HepG2 (cell line): ENCODE data around the gene BPHL. TPM values are rescaled to one million over a fixed set of nuclear protein-coding genes. Genes with fewer than 3 reads are reported as not detected.

Experiments
- BCL6 ChIP-seq: IDR thresholded peaks from 2 replicates; pipeline ENCODE4 v1.6.1; 2016; ENCODE audit warnings: missing genetic modification reagents, missing compliant biosample characterization
- EEA1 ChIP-seq: sonication (generic); formaldehyde crosslinking; IDR thresholded peaks from 2 replicates; pipeline ENCODE4 v1.5.1; 2020; ENCODE audit warnings: mild to moderate bottlenecking, missing genetic modification reagents, borderline replicate concordance
- GTF3A ChIP-seq: sonication (generic); formaldehyde crosslinking; conservative IDR thresholded peaks from 2 replicates; pipeline ENCODE4 v1.4.0; 2020; ENCODE audit warnings: mild to moderate bottlenecking, missing genetic modification reagents
- HOXA3 ChIP-seq: sonication (generic); formaldehyde crosslinking; IDR thresholded peaks from 2 replicates; pipeline ENCODE4 v1.5.0; 2020; ENCODE audit warnings: missing genetic modification reagents
- MTF2 ChIP-seq: sonication (generic); formaldehyde crosslinking; IDR thresholded peaks from 2 replicates; pipeline ENCODE4 v1.5.0; 2020; ENCODE audit warnings: missing genetic modification reagents, borderline replicate concordance
- NFIC ChIP-seq: IDR thresholded peaks from 2 replicates; pipeline ENCODE4 v1.6.1; 2012; ENCODE audit warnings: mild to moderate bottlenecking, low read length, inconsistent platforms
- PTBP1 ChIP-seq: fragments of 200-400 bp; formaldehyde crosslinking; IDR thresholded peaks from 2 replicates; pipeline ENCODE4 v1.6.1; 2018; ENCODE audit warnings: low read length, low read depth; ENCODE audit not compliant: poor library complexity, severe bottlenecking
- SNRNP70 ChIP-seq: fragments of 200-400 bp; formaldehyde crosslinking; IDR thresholded peaks from 2 replicates; pipeline ENCODE4 v1.6.1; 2017; ENCODE audit warnings: mild to moderate bottlenecking, low read depth, low read length, moderate library complexity
- SOX6 ChIP-seq, 2 experiments: fragments of 450-650 bp in 1 of 2; sonication (generic) in 1 of 2; formaldehyde crosslinking in 1 of 2; IDR thresholded peaks; 2 replicates each; pipeline versions ENCODE4 v1.4.0 to v1.6.1; 2017 to 2020; ENCODE audit warnings: antibody characterized with exemption in 1 of 2, mild to moderate bottlenecking in 1 of 2, missing genetic modification reagents in 1 of 2
- TIGD3 ChIP-seq: sonication (generic); formaldehyde crosslinking; IDR thresholded peaks from 2 replicates; pipeline ENCODE4 v1.5.1; 2020; ENCODE audit warnings: mild to moderate bottlenecking, missing genetic modification reagents, borderline replicate concordance
- XBP1 ChIP-seq: sonication (generic); formaldehyde crosslinking; IDR thresholded peaks from 2 replicates; pipeline ENCODE4 v1.5.0; 2020; ENCODE audit warnings: missing genetic modification reagents
- ZNF274 ChIP-seq: sonication (generic); formaldehyde crosslinking; IDR thresholded peaks from 2 replicates; pipeline ENCODE4 v1.5.1; 2020; ENCODE audit warnings: mild to moderate bottlenecking, missing genetic modification reagents
- ZNF280B ChIP-seq: sonication (generic); formaldehyde crosslinking; IDR thresholded peaks from 2 replicates; pipeline ENCODE4 v1.5.0; 2020; ENCODE audit warnings: missing genetic modification reagents, mild to moderate bottlenecking, borderline replicate concordance
- ZNF468 ChIP-seq: sonication (generic); formaldehyde crosslinking; IDR thresholded peaks from 2 replicates; pipeline ENCODE4 v1.8.0; 2022; ENCODE audit warnings: mild to moderate bottlenecking, moderate library complexity, missing genetic modification reagents
- ZNF703 ChIP-seq: sonication (generic); formaldehyde crosslinking; IDR thresholded peaks from 2 replicates; pipeline ENCODE4 v1.5.1; 2020; ENCODE audit warnings: missing genetic modification reagents, mild to moderate bottlenecking, moderate library complexity, borderline replicate concordance
- polyA plus RNA-seq, 8 experiments: library from polyadenylated mRNA; depleted of rRNA in 3 of 8; stranded (reverse) in 7 of 8; unstranded in 1 of 8; fragments of >200 nt; fragmentation: Illumina TruSeq in 4 of 8; extraction: Trizol in 4 of 8; gene quantifications; 2 replicates each; pipeline versions ENCODE4 v1.2.1 to v1.2.3, GENCODE V29; 2011 to 2016; ENCODE audit warnings: low read depth in 4 of 8, missing spikeins in 1 of 8, mixed read lengths in 1 of 8; ENCODE audit not compliant: insufficient read depth in 1 of 8
- total RNA-seq, 5 experiments: library from RNA; depleted of rRNA; stranded (reverse); fragments of >200 nt; fragmentation: Illumina TruSeq; extraction: Trizol; gene quantifications; 2 replicates each; pipeline ENCODE4 v1.2.3, GENCODE V29; 2016; ENCODE audit warnings: low read depth in 1 of 5
- TF ChIP-seq, protein P1 (sequence below): IDR thresholded peaks from 2 replicates; pipeline ENCODE4 v1.6.1; 2016; ENCODE audit warnings: low read depth, missing genetic modification reagents, missing compliant biosample characterization

The BPHL gene
- total and polyA plus RNA-seq, 2 of the 13 experiments (the other 11 are each of a cell fraction or from before 2014, with no cell fraction given) = 37.8 to 39.5 TPM

- TF ChIP-seq NFIC (no peak), XBP1 (CRISPR knock-in tag) (no peak), SOX6 (IDR thresholded peaks at IDR 0.05) (no peak), SOX6 (CRISPR knock-in tag; IDR thresholded peaks at IDR 0.05) (no peak), PTBP1 (no peak), TIGD3 (no peak), ZNF274 (CRISPR knock-in tag) (no peak), HOXA3 (CRISPR knock-in tag) (peak; percentile 92), MTF2 (peak; percentile 61; the same call in 1 of the 2 replicates), BCL6 (CRISPR knock-in tag) (no peak), ZNF703 (CRISPR knock-in tag) (peak; percentile 0; the same call in 1 of the 2 replicates), EEA1 (peak; percentile 84; the same call in 1 of the 2 replicates), ZNF468 (CRISPR knock-in tag) (peak; percentile 95; the same call in 1 of the 2 replicates), GTF3A (0 out of 2 replicates have a peak, but pooled peaks have one; percentile 68), SNRNP70 (no peak), ZNF280B (CRISPR knock-in tag) (0 out of 2 replicates have a peak, but pooled peaks have one; percentile 5)
- TF ChIP-seq, protein P1, sequence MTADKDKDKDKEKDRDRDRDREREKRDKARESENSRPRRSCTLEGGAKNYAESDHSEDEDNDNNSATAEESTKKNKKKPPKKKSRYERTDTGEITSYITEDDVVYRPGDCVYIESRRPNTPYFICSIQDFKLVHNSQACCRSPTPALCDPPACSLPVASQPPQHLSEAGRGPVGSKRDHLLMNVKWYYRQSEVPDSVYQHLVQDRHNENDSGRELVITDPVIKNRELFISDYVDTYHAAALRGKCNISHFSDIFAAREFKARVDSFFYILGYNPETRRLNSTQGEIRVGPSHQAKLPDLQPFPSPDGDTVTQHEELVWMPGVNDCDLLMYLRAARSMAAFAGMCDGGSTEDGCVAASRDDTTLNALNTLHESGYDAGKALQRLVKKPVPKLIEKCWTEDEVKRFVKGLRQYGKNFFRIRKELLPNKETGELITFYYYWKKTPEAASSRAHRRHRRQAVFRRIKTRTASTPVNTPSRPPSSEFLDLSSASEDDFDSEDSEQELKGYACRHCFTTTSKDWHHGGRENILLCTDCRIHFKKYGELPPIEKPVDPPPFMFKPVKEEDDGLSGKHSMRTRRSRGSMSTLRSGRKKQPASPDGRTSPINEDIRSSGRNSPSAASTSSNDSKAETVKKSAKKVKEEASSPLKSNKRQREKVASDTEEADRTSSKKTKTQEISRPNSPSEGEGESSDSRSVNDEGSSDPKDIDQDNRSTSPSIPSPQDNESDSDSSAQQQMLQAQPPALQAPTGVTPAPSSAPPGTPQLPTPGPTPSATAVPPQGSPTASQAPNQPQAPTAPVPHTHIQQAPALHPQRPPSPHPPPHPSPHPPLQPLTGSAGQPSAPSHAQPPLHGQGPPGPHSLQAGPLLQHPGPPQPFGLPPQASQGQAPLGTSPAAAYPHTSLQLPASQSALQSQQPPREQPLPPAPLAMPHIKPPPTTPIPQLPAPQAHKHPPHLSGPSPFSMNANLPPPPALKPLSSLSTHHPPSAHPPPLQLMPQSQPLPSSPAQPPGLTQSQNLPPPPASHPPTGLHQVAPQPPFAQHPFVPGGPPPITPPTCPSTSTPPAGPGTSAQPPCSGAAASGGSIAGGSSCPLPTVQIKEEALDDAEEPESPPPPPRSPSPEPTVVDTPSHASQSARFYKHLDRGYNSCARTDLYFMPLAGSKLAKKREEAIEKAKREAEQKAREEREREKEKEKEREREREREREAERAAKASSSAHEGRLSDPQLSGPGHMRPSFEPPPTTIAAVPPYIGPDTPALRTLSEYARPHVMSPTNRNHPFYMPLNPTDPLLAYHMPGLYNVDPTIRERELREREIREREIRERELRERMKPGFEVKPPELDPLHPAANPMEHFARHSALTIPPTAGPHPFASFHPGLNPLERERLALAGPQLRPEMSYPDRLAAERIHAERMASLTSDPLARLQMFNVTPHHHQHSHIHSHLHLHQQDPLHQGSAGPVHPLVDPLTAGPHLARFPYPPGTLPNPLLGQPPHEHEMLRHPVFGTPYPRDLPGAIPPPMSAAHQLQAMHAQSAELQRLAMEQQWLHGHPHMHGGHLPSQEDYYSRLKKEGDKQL (CRISPR knock-in tag) = 0 out of 2 replicates have a peak, but pooled peaks have one; percentile 31
These were observed 38.8 kb downstream of the BPHL start, which contains the start of gene TUBB2A (continued) for GRCh38 chr6:3157131-3157933.
